Trophoblast cell (in vitro differentiated cells and primary cell): ENCODE results near the gene SLC29A4.
"Not testable (repeated sequence)": the region's sequence is repeated elsewhere in the genome, so short reads cannot be mapped to it uniquely, and the experiment has no call there.

ENCODE experiments used
- DNase-seq, 2 donors: peaks; one replicate each; pipeline ENCODE4 v3.0.0-alpha.2; 2016
- H2AFZ ChIP-seq: 2 replicates; pipeline ENCODE4 v1.6.1; 2013; ENCODE audit warnings: low read length, moderate library complexity, mild to moderate bottlenecking; ENCODE audit not compliant: insufficient read depth, poor library complexity
- H2AK5ac ChIP-seq: 2 replicates; pipeline ENCODE4 v1.6.1; 2013; ENCODE audit warnings: mild to moderate bottlenecking, low read length
- H2BK120ac ChIP-seq: 2 replicates; pipeline ENCODE4 v1.6.1; 2013; ENCODE audit warnings: low read length, mild to moderate bottlenecking, moderate library complexity; ENCODE audit not compliant: insufficient read depth, poor library complexity
- H2BK12ac ChIP-seq: 2 replicates; pipeline ENCODE4 v1.6.1; 2013; ENCODE audit warnings: mild to moderate bottlenecking, low read length, moderate library complexity
- H2BK5ac ChIP-seq: 2 replicates; pipeline ENCODE4 v1.6.1; 2013; ENCODE audit warnings: low read length, low read depth, moderate library complexity, mild to moderate bottlenecking; ENCODE audit not compliant: poor library complexity
- H3K14ac ChIP-seq: 2 replicates; pipeline ENCODE4 v1.6.1; 2013; ENCODE audit warnings: mild to moderate bottlenecking, low read length
- H3K18ac ChIP-seq: 2 replicates; pipeline ENCODE4 v1.6.1; 2013; ENCODE audit warnings: mild to moderate bottlenecking, low read length
- H3K23ac ChIP-seq: 2 replicates; pipeline ENCODE4 v1.6.1; 2013; ENCODE audit warnings: low read length
- H3K27ac ChIP-seq: 2 replicates; pipeline ENCODE4 v1.5.1; 2013; ENCODE audit warnings: low read depth, mild to moderate bottlenecking, inconsistent platforms, low read length, moderate library complexity
- H3K27me3 ChIP-seq: 2 replicates; pipeline ENCODE4 v1.6.1; 2013; ENCODE audit warnings: inconsistent platforms, mild to moderate bottlenecking, low read length, moderate library complexity; ENCODE audit not compliant: insufficient read depth
- H3K36me3 ChIP-seq, 2 experiments: 1 replicate in 1 of 2; 2 replicates in 1 of 2; pipeline ENCODE4 v1.6.1; 2013; ENCODE audit warnings: low read length in 2 of 2, mild to moderate bottlenecking in 2 of 2, moderate library complexity in 1 of 2; ENCODE audit not compliant: insufficient read depth in 2 of 2, control insufficient read depth in 1 of 2
- H3K4ac ChIP-seq: 2 replicates; pipeline ENCODE4 v1.6.1; 2013; ENCODE audit warnings: low read depth, mild to moderate bottlenecking, low read length, moderate library complexity
- H3K4me1 ChIP-seq, 2 experiments: 1 replicate in 1 of 2; 2 replicates in 1 of 2; pipeline ENCODE4 v1.6.1; 2013; ENCODE audit warnings: low read length in 2 of 2, mild to moderate bottlenecking in 2 of 2, moderate library complexity in 1 of 2; ENCODE audit not compliant: insufficient read depth in 2 of 2, control insufficient read depth in 1 of 2
- H3K4me2 ChIP-seq: 2 replicates; pipeline ENCODE4 v1.6.1; 2013; ENCODE audit warnings: inconsistent platforms, mild to moderate bottlenecking, low read length, moderate library complexity
- H3K4me3 ChIP-seq: 2 replicates; pipeline ENCODE4 v1.5.1; 2013; ENCODE audit warnings: mild to moderate bottlenecking, low read depth, low read length, inconsistent platforms
- H3K79me1 ChIP-seq: one replicate; pipeline ENCODE4 v1.6.1; 2013; ENCODE audit warnings: low read length
- H3K79me2 ChIP-seq: 2 replicates; pipeline ENCODE4 v1.6.1; 2013; ENCODE audit warnings: low read length, mild to moderate bottlenecking; ENCODE audit not compliant: control insufficient read depth, insufficient read depth, poor library complexity
- H3K9ac ChIP-seq: 2 replicates; pipeline ENCODE4 v1.6.1; 2013; ENCODE audit warnings: mild to moderate bottlenecking, low read length
- H3K9me3 ChIP-seq: 2 replicates; pipeline ENCODE4 v1.6.1; 2013; ENCODE audit warnings: low read depth, mild to moderate bottlenecking, control low read depth, inconsistent platforms, low read length; ENCODE audit not compliant: insufficient read depth
- H4K12ac ChIP-seq: 2 replicates; pipeline ENCODE4 v1.6.1; 2013; ENCODE audit warnings: low read depth, mild to moderate bottlenecking, low read length, moderate library complexity
- H4K8ac ChIP-seq: 2 replicates; pipeline ENCODE4 v1.6.1; 2013; ENCODE audit warnings: low read depth, mild to moderate bottlenecking, low read length, moderate library complexity
- H4K91ac ChIP-seq: one replicate; pipeline ENCODE4 v1.6.1; 2013; ENCODE audit warnings: low read depth, mild to moderate bottlenecking, low read length, moderate library complexity
- WGBS: extraction: QIAGEN DNeasy Blood & Tissue Kit; methylation state at CpG from one replicate; pipeline ENCODE4 v1.1.7; 2013; ENCODE audit warnings: missing lambda C conversion rate; ENCODE audit not compliant: insufficient read length, insufficient coverage; ENCODE audit errors: extremely low coverage; 5-methylcytosine and 5-hydroxymethylcytosine counted together

SLC29A4 gene

GRCh38 chr7:5313076-5313885 lies 30.5 kb downstream of the SLC29A4 start:
- not testable (repeated sequence) for H3K18ac ChIP-seq, H3K4me2 ChIP-seq, DNase-seq, H2AFZ ChIP-seq, H4K8ac ChIP-seq, H2BK5ac ChIP-seq, H3K9me3 ChIP-seq, H4K91ac ChIP-seq, H2BK12ac ChIP-seq, H3K27me3 ChIP-seq, H3K79me1 ChIP-seq, H3K27ac ChIP-seq, H3K79me2 ChIP-seq, H2BK120ac ChIP-seq, H4K12ac ChIP-seq, H3K23ac ChIP-seq, H2AK5ac ChIP-seq, H3K4me1 ChIP-seq, H3K9ac ChIP-seq, H3K4ac ChIP-seq, H3K4me3 ChIP-seq, H3K14ac ChIP-seq
- WGBS = no CpG with 5 or more reads among the region's 48 CpGs
- peaks cover 53% of the 10 kb centered on the region in 2 experiments for H3K36me3 ChIP-seq

- Histone ChIP-seq H3K79me1 (no peaks in the 10 kb centered on the region), H3K9me3 (peaks cover 4% of the 10 kb centered on the region), H3K18ac (no peak overlapping the region), H2AK5ac (no peak overlapping the region), H2BK12ac (no peak overlapping the region), H3K4me2 (no peak overlapping the region), H2AFZ (no peak overlapping the region), H3K27ac (no peak overlapping the region), H3K23ac (no peak overlapping the region), H3K27me3 (no peaks in the 10 kb centered on the region), H3K79me2 (no peaks in the 10 kb centered on the region), H3K4me3 (no peak overlapping the region), H3K36me3 (peaks cover 51 to 57% of the 10 kb centered on the region in 2 experiments), H3K4me1 (no peaks in the 10 kb centered on the region), H3K9ac (no peak overlapping the region), H2BK120ac (no peak overlapping the region), H3K14ac (no peak overlapping the region), H4K91ac (no peak overlapping the region), H3K4ac (no peak overlapping the region), H4K12ac (no peak overlapping the region), H4K8ac (no peak overlapping the region), H2BK5ac (no peak overlapping the region)
- DNase-seq = no peak
- WGBS = no CpG with 5 or more reads among the region's 19 CpGs
These were observed 32.1 kb downstream of the SLC29A4 start for GRCh38 chr7:5314864-5315263.

GRCh38 chr7:5315761-5316160 lies 33.0 kb downstream of the SLC29A4 start:
- no peak overlapping the region for H2AFZ ChIP-seq

GRCh38 chr7:5318613-5319012 lies 35.9 kb downstream of the SLC29A4 start:
- not testable (repeated sequence) for H3K27me3 ChIP-seq, H2BK12ac ChIP-seq, H3K27ac ChIP-seq, H3K23ac ChIP-seq, H3K4me3 ChIP-seq, H3K79me2 ChIP-seq, H3K4me1 ChIP-seq, H2BK5ac ChIP-seq, DNase-seq, H2AFZ ChIP-seq, H4K12ac ChIP-seq, H2AK5ac ChIP-seq, H3K4me2 ChIP-seq, H3K9ac ChIP-seq, H2BK120ac ChIP-seq, H3K14ac ChIP-seq, H4K8ac ChIP-seq, H3K79me1 ChIP-seq, H3K18ac ChIP-seq, H4K91ac ChIP-seq, H3K4ac ChIP-seq
- WGBS = no CpG with 5 or more reads among the region's 5 CpGs
- Histone ChIP-seq H3K9me3 (peaks cover 10% of the 10 kb centered on the region), H3K36me3 (peaks cover 49 to 58% of the 10 kb centered on the region in 2 experiments)

More at GRCh38 chr7:5315761-5316160, 33.0 kb downstream of the SLC29A4 start:
- H3K27me3 ChIP-seq = no peaks in the 10 kb centered on the region
- H3K4me2 ChIP-seq = no peak overlapping the region
- no peak overlapping the region for H3K14ac ChIP-seq
- no peak overlapping the region for H3K27ac ChIP-seq
- no peak overlapping the region for H4K8ac ChIP-seq
- H3K79me2 ChIP-seq = no peaks in the 10 kb centered on the region
- no peak overlapping the region for H3K4ac ChIP-seq
- no peak overlapping the region for H3K4me3 ChIP-seq
- peaks cover 6% of the 10 kb centered on the region for H3K9me3 ChIP-seq
- H3K18ac ChIP-seq = no peak overlapping the region
- WGBS = no CpG with 5 or more reads among the region's 14 CpGs
- H4K91ac ChIP-seq = no peak overlapping the region
- no peak overlapping the region for H2BK12ac ChIP-seq
- no peak for DNase-seq
- H3K23ac ChIP-seq = no peak overlapping the region
- no peak overlapping the region for H2AK5ac ChIP-seq
- no peak overlapping the region for H3K9ac ChIP-seq
- H2BK120ac ChIP-seq = no peak overlapping the region
- H2BK5ac ChIP-seq = no peak overlapping the region
- no peaks in the 10 kb centered on the region for H3K79me1 ChIP-seq
- H3K4me1 ChIP-seq = no peaks in the 10 kb centered on the region
- peaks cover 57 to 62% of the 10 kb centered on the region in 2 experiments for H3K36me3 ChIP-seq
- no peak overlapping the region for H4K12ac ChIP-seq
